SW480 (cell line): Measurements from ENCODE around the gene RRP1.
A peak's percentile ranks its signal among the peaks of the same experiment; 100 is the strongest.

Source experiments
- DNase-seq: peaks from one replicate; pipeline ENCODE4 v3.0.0-alpha.2; 2016; ENCODE audit warnings: low spot score

RRP1 gene, protein sequence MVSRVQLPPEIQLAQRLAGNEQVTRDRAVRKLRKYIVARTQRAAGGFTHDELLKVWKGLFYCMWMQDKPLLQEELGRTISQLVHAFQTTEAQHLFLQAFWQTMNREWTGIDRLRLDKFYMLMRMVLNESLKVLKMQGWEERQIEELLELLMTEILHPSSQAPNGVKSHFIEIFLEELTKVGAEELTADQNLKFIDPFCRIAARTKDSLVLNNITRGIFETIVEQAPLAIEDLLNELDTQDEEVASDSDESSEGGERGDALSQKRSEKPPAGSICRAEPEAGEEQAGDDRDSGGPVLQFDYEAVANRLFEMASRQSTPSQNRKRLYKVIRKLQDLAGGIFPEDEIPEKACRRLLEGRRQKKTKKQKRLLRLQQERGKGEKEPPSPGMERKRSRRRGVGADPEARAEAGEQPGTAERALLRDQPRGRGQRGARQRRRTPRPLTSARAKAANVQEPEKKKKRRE

DNA sequence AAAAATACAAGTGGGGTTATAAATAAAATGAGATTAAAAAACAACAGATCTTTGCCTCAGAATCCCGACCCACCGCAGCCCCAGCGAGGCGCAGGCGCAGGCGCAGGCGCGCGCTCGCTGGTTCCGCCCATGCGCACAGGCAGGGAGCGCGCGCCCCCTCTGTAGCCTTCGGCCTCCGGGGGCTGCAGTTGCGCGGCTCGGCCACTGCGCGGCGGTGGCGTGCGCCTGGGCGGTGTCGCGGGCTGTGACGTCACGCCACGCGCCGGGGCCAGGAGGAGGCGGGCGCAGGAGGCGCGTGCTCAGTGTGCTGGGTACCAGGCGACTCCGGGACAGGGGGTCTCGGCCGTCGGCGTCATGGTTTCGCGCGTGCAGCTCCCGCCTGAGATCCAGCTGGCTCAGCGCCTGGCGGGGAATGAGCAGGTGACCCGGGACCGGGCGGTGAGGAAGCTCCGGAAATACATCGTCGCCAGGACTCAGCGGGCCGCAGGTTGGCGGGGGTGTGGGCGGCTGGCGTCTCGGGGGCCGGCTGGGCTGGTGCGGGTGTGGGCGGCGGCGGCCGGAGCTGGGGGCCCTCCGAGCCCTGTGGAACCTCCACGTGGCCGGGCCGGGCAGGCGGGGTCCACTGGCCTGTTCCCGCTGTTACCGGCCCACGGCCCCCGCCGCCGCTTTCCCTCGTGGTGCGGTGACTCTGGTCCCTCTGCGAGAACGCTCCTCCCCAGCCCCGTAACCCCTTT is at the start of gene RRP1:
Gene RRP1 (plus strand): TSS at position 302 of the 734 bp plus-strand sequence. CDS start 53 bp downstream, at position 355.
- DNase-seq, result peak; percentile 81

DNA sequence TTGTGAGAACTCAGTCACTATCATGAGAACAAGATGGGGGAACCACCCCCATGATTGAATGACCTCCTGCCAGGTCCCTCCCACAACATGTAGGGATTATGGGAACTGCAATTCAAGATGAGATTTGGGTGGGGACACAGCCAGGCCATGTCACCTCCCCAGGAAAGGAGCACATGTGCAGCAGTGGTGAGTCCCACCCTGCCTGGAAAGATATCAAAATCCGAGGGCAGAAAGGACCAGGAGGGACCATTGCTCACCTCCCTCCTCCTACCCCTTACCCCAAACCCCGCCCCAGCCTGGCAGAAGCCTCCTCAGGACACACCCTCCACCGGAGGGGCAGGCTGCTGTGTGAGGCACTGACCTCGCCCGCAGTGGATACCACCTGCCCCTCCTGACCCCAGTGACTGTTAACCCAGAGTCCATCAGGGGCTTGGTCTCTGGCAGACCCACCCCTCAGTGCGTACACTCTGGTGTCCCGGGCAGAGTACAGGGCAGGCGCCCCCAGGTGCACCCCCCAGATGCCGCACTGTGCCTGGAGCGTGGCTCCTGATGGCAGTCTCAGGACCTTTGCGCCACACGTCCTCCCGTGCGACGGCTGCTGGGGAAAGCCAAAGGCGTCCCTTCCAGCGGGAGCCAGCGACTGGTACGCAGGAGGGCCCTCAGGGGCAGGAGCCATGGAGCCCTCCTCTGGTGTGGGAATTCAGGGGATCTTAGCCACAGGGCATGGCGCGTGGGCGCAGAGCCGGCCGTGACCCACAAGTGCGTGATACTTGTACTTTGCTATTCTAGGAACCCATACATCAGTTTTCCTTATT is 49.5 kb upstream of the RRP1 start:
- DNase-seq, result no peak

DNA sequence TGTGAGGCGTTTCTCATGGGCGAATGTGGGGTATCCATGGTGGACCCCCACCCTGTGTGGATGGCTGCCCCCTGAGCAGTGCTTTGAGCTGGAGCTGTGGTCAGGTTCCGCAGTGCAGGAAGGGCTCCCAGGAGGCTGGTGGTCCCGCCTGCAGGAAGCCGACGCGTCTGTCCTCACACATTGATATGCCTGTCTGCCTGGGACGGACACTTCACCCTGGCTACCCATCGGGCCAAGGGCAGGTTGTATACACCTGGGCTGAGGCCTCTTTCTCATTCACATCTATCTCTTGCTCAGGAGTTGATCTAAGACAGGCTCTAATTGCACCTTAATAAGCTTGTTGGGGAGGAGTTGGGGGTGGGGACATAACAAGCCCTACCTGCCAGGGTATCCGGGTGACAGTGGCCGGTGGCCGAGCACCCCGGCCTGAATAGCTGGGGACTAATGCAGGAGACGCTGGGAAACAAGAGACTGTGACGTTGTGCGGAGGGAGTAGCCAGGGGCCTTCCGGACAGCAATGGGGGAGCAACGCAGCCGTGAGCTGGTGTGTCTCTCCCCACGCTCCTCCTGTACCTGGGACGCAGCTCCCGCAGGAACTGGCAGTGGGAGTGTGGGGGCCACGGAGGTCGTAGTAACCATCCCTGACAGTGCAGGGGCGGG is 48.8 kb upstream of the RRP1 start:
- peak; percentile 85 for DNase-seq

DNA sequence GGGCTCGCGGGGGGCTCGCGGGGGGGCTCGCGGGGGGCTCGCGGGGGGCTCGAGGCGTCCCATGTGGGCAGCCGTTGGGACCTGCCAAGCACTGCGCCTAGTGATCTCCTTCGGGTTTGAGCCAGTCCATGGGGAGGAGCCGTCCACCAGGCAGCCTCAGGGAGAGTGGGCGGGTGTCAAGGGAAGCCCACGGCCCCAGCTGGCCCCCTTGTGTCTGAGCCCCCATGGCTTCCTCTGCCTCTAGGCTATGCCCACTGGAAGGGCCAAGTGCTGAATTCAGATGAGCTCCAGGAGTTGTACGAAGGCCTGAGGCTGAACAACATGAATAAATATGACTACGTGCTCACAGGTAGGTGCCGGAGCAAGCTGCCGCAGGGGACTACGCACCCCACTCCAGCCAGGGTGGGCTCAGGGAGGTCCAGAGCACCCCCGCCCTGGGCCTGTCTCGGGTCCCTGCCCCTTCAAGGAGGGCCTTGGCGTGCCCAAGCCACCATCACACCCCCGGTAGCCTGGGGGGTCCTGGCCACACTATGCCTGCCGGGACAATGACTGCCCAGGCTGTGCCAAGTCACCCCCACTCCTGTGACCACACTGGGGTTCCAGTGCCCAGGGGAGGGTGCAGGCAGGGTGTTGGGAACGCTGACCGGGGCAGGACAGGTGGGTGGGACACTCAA is 47.8 kb upstream of the RRP1 start:
- no peak for DNase-seq

DNA sequence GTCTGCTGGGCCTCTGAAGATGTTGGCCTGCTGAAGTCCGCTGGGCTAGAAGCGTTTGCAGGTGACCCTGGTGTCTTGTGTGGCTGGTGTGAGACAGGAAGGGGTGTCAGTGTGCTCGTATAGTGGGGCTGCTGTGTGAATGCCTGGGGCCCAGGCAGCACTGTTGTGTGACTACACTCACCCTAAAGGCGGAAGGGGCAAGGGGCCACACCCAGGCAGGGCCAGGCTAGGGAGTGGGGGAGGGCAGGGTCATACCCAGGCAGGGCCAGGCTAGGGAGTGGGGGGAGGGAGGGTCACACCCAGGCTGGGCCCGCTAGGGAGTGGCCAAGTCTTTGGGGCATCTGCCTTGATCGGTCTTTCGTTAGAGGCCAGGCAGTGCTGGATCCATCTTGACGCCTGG is 45.4 kb upstream of the RRP1 start:
- DNase-seq, result no peak

DNA sequence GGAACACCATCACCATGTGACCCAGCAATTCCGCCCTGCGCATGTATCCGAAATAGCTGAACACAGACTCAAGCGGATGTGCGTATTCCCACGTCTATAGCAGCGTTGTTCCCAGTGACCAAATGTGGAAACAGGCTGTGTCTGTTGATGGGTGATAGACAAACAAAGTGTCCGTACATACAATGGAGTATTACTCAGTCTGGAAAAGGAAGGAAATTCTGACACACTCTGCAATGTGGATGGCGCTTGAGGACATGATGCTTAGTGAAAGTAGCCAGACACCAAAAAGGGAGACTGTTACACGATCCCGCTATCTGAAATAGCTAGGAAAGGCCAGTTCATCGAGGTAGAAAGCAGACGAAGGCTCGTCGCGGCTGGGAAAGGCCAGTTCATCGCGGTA is 44.7 kb upstream of the RRP1 start:
- DNase-seq, result no peak

DNA sequence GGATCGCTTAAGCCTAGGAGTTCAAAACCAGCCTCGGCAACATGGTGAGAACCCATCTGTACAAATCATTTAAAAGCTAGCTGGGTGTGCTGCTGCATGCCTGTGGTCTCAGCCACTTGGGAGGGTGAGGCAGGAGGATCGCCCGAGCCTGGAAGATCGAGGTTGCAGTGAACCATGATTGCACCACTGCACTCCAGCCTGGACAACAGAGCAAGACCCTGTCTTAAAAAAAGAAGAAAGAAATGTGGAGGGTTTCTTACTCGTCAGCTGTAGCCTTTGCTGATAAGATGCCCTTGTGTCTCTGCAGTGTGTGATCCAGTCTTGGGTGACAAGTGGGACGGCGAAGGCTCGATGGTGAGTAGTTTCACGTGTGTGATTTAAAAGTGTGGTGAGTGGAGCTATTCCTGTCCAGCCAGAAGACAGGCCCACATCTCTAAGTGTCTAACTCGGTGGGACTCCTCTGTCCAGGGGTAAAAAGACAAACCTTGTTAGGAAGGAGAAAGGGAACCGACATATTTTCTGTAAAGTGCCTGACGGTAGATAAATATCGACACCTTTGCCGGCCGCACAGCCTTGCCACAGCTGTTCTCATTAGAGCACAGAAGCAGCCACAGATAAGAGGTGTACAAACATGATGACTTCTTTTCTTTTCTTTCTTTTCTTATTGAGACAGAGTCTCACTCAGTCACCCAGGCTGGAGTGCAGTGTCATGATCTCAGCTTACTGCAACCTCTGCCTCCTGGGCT is 43.4 kb upstream of the RRP1 start:
- no peak for DNase-seq

DNA sequence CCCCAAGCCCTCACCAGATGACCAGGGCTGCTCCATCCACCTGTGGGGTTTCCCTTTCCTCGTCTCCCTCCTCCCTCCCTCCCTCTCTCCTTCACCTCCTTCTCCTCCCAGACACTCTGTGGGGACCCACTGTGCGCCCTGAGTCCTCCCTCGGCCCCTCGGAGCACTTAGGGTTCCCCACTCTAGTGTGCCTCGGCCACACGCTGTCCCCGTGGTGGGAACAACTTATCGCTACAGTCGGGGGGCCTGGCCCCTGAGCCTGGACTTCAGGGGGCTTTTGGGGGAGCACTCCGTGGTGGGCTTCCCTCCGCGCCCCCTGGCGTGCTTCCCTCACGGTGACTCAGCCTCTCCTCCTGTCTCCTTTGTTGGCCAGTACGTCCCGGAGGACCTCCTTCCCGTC is 40.8 kb upstream of the RRP1 start:
- DNase-seq, result no peak

DNA sequence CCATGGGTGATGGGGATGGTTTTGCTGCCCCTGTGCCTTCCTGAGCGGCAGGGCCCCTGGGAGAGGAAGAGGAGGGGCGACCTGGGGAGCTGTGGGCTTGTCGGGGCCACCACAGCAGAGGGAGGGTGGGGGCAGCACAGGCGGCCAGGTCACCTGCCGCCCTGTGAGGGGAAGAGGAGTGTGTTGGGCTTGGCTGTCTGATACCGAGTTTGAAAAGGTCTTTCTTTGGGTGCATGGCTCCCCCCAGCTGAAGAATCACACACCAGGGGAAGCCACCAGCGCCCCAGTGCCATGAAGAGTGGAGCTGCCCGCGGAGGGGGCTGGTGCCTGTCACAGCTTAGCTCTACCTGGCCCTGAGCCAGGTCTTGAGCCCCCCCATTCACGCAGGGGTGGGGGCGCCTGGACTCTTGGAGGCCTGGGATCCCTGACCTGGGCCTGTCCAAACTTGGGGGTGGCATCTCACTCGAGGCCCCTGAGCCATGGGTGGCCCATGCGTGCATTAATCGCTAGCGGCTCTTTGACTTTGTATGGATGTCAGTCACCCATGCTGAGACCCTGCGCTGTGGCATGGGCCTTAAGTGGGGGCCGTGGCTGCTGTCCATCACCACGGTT is 39.6 kb upstream of the RRP1 start:
- DNase-seq, result no peak

DNA sequence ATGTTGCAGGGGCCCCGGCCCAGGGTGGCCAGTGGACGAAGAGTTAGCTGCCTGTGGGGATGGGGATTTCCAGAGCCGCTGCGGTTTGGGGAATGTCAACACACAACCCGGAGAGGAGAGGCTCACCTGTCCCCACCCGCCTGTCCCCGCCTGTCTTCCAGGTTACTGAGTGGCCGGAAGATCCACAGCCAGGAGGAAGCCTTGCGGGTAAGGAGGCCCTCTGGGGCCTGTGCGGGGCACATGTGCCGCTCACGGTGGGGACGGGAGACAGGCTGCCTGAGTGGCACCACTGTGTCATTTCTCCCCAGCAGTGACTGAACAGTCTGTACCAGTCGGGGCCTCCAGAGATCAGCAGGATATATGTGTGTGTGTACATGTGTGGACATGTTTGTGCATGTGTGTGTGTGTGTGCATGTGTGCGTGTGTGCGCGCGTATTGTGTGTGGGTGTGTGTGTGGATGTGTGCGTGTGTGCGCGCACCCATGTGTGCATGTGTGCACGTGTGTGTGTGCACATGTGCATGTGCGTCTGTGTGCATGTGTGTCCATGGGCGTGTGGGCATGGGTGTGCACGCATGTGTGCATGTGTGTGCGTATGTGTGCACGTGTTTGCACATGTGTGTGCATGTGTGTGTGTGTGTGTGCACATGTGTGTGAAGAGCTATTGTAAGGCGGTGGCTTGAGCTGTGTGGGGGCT is 38.9 kb upstream of the RRP1 start:
- DNase-seq, result no peak

DNA sequence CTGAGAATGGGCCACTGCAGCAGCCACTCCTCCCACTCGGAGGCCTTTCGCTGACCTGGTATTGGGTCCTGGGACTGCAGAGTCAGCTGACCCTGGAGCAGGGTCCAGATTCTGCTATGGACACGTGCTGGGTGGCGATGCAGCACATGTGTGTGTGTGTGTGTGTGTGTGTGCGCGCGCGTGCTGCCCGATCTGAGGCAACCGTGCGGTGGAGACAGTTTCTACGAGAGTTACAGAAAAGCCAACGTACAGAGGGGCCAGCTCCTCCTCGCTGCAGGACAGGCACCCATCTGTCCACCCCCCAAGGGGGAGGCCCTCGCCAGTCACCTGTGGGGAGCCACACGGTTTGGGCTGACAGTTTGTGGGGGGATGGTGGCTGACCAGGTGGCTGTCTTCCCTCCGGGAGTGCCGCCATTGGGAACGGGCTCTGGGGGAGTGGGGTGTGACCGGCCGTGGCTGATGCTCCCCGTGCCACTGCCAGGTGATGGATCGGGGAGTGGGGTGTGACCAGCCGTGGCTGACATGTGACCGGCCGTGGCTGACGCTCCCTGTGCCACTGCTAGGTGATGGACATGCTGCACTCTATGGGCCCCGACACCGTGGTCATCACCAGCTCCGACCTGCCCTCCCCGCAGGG is 37.3 kb upstream of the RRP1 start:
- DNase-seq, result no peak

DNA sequence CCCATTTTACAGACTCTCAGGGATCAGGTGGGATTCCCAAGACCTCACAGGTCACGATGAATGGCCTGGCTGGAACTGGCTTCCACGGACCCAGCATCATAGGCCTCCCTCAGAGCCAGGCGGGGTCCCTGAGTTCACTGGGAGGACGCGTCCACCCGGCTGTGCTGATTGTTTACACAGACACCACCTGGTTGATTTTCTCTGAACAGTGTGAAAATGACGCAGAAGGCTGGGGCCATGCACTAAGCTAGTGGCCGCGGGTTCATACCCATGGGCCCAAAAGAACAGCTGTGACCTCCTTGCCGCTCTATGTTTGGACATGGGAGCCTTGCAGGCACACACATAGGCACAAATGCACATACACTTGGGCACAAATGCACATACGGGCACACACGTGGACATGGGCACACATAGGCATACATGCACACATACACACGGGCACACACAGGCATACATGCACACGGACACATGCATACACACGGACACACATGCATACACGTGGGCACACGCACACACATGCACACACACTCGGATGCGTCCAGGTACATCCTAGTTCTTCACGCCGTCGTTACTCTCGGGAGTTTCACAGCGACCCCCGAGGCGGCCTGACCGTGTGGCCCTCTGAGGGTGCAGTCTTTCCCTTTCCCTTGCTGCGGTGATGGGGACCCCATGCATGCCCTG is 36.5 kb upstream of the RRP1 start:
- no peak for DNase-seq

DNA sequence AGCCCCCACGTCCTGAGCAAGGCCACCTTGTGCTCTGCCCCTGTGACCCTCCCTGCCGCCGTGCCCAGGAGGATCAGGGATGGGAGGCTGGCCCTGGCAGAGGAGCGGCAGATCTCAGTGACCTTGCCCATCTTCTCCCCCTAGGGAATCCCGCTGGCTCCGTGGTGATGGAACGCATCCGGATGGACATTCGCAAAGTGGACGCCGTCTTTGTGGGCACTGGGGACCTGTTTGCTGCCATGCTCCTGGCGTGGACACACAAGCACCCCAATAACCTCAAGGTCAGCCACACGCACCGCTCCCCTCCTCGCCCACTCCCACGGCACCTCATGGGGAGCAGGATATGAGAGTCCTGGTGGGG is 36.0 kb upstream of the RRP1 start:
- DNase-seq, result no peak

DNA sequence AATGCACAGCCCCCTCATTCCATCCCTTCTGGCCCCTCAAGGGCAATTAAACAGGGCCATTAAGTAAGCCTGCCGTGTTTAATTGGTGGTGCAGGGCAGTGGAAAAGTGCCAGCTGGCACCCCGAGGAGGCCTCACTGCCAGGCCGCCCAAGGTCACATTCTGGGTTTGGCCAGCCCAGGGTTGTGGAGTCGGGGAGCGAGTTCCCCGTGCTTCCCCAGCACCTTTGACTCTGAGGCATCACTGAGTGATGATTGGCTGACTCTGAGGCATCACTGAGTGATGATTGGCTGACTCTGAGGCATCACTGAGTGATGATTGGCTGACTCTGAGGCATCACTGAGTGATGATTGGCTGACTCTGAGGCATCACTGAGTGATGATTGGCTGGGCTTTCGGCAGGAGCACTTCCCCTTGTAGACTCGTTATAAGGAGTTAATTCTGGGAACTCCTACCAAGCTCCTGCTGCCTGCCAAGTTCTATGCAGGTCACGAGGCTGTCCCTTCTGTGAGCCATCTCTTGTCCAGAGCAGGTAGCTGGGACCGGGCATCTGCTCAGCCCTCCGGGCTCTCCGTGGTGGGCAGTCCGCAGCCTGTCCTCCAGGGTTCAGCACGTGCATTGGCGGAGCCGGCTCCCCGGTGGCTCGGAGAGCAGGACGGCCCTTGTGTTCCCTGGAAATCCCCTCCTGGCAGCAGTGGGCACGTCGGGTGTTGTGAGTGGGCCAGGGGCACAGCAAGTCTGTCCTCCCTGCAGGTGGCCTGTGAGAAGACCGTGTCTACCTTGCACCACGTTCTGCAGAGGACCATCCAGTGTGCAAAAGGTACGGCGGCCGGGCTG is 34.2 kb upstream of the RRP1 start:
- DNase-seq, result no peak

DNA sequence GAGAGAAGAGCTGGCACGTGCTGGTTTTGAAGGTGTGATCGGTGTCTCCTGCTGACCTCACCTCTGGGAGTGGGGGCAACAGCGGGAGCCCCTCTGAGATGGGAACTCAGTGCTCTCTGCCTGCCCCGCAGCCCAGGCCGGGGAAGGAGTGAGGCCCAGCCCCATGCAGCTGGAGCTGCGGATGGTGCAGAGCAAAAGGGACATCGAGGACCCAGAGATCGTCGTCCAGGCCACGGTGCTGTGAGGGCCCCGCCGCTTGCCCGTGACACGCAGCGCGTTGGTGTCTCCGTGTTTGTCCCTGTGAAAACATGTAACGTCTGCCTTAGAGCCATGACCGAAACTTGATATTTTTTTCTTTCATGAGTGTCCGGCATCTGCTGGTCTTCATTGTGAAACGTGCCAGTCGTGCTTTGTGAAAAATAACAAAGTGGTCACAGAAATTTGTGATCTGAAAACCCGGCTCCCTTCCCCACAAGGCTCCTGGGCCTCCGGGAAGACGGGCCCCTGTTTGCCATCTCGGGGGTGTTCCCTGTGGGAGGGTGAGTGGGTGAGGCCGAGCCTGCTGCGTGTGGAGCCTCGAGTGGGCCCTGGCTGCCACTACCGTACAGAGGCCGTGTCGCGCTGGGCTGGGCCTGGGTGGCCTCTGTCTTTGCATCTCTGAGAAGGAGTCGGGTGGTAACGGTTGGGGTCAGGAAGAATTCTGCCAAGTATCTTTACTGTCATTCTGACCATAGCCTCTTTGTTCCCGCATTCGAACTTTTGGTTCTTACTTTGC is 33.4 kb upstream of the RRP1 start:
- DNase-seq, result no peak

DNA sequence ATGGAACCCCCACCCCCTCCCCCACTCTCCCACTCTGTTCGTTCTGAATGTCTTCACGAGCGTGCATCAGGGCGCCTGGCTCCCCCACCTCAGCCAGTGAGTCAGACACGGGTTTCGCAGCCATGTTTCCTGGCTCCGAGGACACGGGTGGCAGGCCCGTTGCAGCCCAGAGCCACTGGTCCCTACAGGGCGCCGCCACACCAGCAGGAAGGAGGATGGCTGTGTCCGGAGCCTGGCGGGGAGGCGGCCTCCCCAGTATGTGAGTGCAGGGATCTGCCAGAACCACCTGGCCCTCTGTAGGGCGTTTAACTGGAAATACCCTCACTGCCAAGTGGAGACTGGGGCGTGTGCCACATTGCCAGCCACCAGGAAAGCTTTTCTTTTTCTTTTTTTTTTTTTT is 31.8 kb upstream of the RRP1 start:
- DNase-seq, result no peak

DNA sequence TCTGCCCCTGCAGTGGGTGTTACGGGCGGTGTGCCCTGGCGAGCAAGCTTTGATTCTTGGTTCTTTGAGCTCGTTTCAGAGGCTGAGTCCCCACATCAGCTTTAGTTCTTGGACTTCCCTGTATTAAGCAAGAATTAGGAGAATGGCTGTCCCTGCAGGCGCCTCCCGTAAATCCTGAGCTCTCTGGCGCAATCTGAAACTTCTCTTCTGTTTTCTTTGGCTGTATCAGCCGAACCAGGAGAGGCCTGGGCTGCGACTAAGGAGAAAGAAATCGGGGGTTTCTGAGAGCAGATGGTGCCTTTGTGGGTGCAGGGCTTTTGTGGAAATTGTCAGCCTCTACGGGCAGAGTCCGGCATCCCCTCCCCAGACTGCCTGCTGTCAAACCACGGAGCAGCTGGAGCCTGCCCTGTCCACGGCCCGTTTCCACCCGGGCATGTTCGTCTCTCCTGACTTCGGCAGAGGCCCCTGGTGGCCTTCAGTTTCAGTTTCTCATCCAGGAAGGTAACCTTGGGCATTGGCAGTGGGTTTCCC is 31.2 kb upstream of the RRP1 start:
- no peak for DNase-seq
